DMS53 (cell line): Measurements from ENCODE around the gene HGFAC.
A peak's percentile ranks its signal among the peaks of the same experiment; 100 is the strongest.

Experiments used
- DNase-seq: peaks from one replicate; lab custom pipeline; 2025; lab: John Stamatoyannopoulos, UW

HGFAC gene

DNA sequence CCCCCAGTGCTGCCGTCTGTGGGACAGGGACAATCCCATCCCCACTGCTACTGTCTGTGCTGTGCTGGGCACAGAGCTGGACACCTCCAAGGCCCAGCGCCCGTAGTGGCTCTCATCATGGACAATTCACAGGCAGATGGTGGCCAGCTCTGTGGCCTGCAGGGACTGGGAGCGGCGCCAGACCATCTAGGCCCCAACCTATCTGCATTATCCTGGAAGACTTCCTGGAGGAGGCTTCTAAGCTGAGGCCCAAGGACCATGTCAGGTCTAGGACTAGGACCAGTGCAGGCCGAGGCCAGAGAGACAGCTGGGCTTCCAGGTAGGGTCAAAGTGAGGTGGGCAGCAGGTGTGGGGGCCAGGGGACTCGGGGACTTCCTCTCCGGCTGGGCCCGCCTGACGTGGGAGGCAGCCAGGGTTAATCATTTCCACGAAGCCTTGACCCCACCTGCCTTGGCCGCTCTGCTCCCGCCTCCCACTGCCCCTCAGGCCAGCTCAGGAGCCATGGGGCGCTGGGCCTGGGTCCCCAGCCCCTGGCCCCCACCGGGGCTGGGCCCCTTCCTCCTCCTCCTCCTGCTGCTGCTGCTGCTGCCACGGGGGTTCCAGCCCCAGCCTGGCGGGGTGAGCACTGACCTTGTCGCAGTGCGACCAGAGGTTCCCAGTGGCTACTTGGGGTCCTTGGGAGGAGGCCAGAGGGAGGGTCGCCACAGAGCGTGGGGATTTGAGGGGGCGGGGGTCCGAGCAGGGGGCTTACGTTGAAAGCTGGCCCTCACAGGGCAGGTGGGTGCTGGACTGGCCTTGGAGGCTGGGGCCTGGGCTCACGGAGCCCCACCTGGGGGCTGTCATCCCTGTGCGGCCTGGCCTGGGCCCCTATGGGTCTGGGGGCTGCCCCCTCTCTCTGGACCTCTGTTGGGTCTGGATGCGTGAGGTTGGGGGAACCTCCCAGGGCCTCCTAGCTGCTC is at the start of gene HGFAC:
HGFAC (plus strand) TSS at position 468 of the 959 bp plus-strand sequence; CDS start at position 502, 34 bp downstream.
- DNase-seq, result peak; percentile 40

DNA sequence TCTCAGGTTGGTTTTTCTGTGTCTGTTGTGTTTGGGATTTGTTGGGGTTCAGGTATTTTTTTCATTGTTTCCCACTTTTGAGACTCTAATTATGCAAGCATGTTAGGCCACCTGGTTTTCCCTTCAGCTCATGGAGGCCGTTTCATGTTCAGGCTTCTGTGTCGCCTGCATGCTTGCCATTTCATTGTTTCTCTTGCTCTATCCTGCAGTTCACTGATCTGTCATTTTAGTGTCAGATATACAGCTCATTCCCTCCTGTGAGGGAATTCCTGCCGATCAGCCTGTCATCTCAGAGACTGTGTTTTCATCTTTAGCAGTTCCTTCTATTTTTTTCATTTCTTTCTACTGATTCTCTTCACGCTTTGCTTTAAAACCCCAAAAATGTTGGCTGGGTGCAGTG is 49.4 kb upstream of the HGFAC start:
- no peak for DNase-seq

DNA sequence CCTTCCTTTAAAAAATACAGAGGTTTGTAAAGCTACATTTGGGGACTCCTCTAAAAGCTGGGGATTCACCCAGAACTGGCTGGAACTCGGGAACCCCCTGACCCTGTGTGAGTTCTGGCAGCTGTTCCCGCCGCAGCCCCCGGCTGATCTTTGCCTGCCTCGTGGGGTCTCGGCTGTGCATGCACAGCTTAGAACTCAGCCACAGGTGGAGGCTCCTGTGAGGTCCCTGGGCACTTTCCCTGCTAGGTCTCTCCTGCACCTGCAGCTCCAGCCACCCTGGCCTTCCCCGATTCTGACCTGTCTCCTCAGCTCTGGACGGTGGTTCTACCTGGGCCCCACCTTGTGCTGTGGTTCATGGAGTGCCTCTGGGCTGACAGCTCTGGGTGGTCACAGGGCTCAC is 48.6 kb upstream of the HGFAC start:
- DNase-seq, result no peak

DNA sequence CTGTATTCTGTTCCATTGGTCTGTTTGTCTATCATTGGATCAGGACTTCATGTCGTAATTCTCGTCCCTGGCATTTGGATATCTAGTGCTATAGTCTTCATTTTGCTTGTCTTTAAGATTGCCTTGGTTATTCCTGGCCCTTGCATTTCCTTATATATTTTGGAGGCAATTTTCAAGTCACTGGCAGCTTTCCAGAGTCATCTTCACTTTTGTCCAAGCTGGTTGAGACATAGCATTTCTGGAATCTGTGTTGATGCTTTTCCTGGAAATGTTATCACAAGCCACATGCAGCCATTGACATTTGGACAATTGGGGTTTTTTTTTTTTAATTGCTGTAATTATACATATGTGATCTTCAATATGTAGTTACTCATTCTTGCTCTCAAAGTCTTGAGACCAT is 45.2 kb upstream of the HGFAC start:
- no peak for DNase-seq

DNA sequence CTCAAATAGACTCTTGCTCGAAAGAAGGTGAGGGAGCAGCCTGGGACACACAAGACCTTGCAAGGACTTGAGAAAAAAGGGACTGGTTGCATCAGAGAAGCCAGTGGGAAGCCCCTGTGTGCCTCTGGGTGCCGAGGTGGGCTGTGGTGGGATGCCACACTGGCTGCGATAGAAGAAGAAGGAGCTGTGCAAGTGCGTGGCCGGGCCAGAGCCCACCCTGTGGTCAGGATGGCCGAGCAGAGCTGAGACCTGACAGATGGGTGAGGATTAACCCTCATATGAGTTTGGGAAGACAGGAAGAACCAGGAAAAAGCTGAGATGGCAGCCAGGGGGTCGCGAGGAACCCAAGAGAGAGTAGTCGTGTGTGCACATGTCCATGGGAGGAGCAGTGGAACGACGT is 44.6 kb upstream of the HGFAC start:
- DNase-seq, result no peak

DNA sequence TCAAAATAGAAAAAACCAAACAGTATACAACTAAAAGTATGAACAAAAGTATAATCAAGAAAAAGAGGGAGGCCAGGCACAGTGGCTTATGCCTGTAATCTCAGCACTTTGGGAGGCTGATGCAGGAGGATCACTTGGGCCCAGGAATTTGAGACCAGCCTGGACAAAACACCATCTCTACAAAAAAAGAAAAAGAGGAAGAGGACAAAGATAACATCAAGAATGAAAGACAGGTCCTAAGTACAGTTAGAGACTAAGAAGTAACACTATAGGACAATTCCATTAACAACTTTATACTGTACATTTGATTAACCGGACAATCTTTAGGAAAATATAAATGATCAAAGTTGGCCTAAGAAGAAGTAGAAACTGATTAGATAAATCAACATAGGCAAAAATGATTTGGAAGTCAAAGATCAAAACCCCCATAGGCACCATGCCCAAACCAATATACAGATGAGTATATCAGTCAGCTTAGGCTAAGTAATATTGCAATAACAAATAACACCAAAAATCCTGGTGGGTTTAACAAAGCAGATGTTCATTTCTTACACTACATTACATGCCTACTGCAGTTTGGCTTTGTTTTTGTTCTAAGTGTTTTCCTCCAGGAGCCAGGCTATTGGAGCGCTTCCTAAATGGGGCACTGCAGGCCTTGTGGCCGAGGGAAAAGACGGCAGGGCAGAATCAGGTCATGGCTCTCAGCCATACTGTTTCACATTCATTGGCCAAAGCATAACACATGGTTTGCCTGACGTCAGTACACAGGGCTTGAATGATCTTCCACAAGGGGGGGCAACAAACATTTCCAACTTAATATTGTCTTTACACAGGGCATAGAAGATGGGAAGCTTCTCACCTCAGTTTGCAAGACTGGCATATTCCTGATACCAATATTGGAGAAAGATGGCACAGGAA is 42.2 kb upstream of the HGFAC start:
- DNase-seq, result peak; percentile 21

DNA sequence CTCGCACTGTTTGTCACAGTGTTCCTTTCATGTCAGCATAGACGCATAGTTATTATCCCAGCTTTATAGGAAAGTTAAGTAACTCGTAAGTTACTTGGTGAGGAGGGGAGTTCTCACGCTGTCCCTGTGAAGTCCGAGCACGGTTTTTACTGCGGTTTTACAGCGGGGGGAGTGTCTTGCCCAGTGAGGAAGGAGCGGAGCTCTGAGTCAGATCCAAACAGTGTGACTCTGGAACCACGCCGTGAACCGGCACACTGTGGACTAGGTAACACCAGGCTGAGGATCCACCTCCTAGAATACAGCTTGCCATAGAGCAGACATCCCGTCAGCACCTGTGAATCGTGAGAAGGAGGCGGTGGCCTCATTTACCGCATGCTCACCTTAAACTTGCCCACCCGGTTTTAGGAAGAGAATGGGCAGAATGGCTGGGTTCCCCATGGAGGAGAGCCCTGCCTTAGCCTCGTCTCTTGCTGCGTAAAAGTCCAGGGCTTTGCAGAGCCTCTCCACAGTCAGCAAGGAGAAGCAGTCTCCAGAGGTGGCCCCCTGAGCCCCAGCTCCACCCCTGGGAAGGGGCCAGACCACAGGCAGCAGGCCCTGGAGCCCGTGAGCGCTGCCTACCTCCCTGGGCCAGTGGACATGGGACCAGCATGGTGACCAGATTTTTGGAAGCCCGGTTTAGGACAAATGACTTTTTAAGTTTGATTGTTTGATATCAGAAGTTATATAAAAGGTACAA is 40.2 kb upstream of the HGFAC start:
- DNase-seq, result no peak

DNA sequence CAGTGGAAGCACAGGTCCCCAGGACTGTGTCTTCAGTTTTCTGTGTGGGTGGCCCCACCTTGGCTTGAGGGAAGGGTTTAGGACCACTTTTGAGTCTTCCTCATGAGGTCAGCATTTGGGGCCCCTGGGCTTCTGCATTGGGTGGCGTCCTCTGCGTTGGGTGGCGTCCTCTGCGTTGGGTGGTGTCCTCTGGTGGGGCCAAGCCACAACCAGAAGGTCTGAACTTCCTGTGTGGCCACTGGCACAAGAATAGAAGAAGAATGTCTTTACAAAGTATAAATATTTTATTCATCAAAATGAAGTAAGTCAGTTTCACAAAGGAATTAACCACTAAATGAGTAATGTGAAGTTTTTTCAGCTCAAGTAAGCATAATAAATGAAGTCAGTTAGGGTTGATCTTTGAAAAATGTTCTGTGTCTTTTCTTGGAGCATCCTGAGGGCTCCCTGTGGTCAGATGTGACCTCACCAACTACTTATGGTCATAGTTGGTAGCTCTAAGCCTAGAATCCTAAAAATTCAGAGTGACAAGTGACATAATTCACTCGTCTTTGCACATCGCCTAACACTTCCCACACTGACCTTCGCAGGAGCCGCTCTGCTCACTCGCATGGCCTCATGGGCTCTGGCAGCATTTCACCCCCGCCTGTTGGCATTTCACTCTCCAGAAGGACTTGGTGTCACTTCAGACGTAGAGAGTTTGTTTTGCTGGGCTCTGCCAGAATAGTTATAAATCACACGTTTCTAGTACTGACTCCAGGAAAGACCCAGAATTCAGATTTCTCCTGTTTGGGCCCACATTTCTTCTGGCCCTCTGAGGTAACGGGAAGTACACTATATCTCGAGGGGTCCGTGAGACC is 39.0 kb upstream of the HGFAC start:
- no peak for DNase-seq

DNA sequence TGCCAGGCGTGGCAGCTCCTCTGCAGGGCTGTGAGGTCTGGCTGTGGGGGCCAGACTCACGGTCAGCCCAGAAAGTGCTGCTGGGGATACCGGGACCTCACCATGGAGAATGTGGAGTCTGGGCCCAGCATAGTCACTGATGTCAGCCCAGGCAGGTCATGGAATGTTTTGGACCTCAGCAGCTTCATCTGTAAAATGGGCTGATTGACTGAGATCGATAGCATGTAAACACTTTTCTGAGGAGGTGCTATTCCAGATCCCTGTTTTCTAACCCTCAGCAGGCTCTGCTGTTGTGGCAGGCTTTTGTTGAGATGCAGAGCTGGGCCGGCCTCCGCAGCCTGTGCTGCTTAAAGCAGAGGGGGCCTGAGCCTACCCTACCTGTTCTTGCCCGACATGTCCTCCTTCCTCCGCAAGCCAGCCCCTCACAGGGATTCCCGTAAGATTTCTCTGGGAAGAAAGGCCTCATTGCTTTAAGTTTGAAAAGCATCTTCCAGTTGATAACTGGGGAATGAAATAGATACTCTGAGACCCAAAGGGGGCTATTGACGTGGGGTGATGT is 38.3 kb upstream of the HGFAC start:
- no peak for DNase-seq

DNA sequence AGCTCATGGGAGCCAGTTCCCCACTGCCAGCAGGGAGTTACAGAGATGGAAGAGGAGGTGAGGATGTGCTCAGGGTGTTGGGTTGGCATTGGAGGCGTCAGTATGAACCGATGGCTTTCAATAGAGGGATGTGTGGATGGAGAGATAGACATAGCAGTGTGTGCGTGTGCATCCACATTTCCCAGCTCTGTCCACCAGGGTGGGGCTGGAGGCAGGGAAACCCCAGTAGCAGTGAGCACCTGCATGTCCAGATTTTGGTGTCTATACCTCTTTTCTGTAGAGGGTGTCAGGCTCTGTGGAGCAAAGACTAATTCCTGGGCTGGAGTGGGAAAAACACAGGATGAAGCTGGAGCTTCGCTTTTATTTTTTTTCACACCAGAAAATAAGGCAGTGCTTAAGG is 37.2 kb upstream of the HGFAC start:
- DNase-seq, result no peak

DNA sequence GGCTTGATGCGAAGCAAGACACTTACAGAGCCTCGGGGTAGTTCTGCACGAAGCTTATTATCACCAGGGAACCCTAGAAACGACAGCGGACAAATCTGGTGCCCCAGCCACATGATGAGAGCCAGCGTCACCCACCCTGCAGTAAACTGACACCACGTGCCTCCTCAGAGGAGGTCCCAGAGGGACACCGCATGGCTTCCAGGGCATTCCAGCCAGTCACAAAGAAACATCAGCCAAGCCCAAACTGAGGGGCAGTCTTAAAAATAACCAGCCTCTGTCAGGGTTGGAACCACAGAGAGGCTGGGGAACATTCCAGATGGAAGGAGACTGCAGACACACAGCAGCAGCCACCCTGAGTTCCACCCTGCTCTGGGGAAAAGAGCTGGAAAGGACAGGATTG is 36.6 kb upstream of the HGFAC start:
- no peak for DNase-seq

DNA sequence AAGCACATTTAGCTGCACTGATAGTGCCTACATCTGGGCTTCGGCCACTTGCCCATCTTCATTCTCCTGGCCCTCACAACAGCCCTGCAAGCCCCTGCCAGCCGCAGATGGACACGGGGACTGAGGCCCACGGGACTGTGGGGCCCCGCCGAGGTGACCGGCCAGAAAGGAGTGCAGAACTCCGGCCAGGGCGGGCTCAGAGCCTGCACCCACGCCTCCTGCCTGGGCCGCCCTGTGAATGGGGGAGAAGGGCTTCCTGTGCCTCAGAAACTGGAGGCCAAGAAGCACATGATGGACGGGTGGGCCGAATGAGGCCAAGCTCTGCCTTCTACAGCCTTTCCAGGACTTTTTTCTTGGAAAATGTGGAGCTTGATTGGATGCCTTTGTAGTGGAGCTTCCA is 35.7 kb upstream of the HGFAC start:
- no peak for DNase-seq

DNA sequence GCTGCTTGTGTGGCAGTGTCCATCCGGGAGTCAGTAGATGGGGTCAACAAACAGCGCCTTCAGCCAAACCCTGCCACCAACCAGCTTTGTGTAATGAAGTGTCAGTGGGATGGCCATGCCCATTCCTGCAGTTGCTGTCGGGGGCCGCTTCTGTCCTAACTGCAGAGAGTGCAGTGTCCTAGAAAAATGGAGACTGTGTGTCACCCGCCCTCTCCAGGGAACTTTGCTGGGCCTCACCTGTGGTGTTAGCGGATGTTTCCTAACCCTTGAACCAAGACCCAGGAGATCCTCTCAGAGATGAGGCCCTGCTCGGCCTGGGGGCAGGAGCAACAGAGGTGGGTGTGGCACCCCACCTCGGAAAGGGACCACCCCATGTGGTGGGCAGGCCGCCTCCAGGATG is 35.3 kb upstream of the HGFAC start:
- no peak for DNase-seq

DNA sequence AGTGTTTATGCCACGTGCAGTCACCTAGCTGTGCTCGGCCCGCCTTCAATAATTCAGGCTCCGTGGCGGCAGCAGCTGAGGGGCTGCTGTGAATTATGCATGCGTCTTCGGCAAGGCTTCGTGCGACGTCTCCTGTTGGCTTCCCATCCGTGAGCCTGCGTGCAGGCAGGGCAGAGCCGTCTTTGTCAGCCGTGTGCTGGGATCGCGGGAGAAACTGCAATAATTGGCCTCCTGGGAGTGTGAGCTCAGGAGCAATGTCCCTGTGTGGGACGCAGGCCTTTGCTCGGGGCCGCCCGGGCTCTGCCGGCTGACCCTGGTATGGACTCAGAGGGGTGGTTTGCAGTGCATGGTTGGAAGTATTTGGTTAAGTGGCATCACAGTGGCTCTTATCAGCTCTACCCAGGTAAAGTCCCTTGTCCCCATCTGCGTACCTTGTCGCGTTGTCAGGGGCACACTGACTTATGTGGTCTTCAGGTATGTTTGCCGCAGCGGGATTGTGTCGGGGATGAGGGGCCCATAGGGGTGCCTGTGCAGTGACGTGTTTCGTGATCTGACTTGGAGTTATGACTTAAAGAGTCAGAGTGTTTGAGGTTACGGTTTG is 34.5 kb upstream of the HGFAC start:
- no peak for DNase-seq

DNA sequence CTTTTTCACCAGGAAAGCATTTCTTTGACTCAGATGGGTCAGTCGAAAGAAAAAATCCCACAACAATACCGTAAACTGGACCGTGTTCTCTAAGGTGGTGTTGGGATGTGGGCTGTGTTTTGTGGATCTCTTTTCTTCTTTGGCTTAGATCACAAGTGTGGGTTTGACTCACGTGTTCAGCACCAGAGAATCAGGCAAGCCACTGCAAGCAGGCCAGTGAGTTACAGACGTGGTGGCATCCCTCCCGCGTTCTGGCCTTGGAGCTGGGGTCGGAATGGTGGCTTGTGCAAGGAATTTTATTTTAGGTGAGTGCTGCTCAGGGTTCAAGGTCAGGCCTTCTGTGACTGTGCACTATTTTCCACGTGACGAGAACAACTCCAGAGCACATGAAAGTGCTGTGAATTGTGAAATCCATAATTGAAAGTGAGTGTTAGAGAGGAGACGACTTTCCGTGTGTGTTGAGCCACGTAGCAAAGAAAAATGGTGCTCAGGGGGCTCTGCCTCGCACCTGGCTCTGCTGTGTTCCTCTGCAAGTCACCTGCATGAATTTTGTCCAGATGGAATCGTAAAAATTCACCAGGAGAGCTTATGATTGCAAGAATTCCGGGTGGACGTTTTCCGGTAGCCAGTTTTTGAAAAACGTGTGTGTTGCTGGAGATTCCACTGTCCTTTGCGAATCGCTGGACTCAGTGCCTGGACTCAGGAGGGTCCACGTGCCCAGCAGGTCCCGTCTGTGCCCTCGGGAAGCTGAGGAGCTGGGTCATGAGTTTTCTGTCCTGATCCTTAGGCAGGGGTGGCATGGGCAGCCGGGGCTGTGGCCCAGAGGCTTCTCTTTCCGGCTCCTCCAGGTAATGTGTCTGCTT is 33.6 kb upstream of the HGFAC start:
- no peak for DNase-seq

DNA sequence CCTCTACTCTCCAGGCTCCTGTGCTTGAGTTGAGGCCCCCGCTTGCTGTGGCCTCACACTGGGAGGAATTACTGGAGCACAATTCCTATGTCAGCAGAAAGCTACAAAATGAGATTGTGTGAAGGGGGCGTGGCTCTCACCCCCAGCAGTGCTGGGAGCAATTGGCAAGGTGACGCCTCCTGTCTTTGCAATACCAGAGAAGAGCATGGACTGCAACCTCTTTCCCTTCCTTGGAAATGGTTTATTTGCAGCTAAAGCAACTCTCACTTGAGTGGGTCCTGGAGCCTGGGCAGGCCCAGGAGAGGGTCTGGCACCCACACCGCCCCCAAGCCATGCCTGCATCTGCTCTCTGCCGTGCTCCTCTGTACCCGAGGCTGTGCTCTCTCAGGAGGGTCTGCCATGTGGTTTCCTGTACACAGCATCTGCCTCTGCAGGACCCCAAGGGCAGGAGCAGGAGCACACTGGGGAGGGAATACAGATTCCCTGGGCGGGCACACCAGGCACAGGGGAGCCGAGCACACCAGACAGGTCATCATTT is 32.9 kb upstream of the HGFAC start:
- DNase-seq, result no peak

DNA sequence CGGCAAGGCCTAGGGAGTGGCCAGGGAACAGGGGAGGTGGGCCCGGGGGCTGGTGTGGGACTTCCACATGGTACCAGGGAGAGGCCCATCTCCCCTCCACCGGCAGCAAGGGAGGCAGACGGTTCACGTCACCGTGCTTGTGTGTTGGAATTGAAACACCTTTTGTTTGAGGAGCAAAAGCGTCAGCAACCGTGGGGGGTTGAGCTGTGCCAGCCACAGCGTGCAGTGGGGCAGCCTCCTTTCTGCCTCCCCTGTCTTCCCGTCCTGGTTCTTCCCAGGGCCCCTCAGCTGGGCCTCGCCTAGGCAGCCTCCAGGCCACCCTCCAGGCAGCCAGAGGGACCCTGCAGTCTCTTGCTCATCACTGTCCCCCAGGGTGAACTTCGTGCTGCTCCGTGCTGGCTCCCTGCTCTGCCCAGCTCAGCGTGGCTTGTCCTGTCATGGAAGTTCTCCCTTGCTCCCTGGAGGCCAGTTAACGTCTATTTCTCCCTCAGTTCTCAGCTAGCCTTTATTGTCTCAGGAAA is 32.1 kb upstream of the HGFAC start:
- no peak for DNase-seq

DNA sequence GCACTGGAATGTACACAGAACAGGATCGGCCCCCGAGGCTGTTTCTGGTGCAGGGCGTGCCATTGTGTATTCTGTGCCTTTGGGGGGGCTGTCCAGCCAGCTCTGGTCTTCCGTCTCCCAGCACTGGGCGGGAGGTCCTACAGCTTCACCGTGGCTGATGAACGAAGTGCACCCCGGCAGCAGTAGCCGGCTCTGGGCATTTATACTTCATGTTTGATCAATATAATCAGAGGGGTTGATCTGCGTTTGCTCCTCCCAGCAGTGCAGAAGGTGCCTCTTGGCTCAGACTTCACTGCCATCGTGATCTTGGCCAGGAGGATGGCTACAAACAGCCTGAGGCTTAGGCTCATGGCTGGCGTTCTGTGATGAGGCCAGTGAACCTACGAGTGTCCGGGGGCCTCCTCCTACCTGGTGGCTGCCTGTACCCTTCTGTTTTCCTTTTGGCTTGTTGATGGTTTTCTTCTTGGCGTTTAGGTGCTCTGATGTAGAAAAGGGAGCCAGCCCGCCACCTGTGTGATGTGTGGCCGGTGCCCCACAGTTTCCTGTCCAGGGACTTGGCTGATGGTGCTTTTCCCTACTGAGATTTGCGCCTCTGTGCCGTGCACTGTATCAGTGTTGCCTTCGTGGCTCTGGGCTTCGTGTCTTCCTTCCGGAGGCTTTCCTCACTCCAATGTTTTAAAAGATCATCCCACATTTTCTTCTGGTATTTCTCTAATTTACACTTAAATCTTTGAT is 31.2 kb upstream of the HGFAC start:
- DNase-seq, result no peak
